HG03565 (cell line): ENCODE measurements around the gene CD300H.

Experiments used
- ATAC-seq: cut with Tn5 transposase; IDR thresholded peaks from one replicate; pipeline ENCODE4 v1.9.1; 2021; ENCODE audit warnings: mild to moderate bottlenecking, moderate library complexity; ENCODE audit not compliant: unreplicated experiment

Gene CD300H

DNA sequence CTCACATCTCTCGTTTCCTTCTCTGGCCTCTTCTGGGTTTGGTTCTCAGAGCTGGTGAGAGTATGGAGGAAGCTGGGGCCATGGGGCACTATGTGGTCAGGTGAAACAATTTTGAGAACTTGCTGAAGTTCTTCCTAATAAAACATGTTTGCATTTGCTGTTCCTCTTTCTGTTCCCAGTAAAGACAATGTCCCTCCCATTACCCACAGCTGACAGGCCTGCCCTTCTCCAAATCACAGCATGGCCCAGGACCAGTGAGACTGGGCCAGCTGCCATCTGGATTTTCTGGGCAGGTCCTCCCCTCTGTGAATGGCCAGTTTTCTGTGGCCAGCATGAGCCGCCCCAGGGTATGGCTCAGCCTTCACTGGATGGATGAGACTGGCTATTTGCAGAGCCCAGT, at the start of gene CD300H:
TSS of gene CD300H (minus strand) at position 113 of the 400 bp plus-strand sequence.
- ATAC-seq: no peak

DNA sequence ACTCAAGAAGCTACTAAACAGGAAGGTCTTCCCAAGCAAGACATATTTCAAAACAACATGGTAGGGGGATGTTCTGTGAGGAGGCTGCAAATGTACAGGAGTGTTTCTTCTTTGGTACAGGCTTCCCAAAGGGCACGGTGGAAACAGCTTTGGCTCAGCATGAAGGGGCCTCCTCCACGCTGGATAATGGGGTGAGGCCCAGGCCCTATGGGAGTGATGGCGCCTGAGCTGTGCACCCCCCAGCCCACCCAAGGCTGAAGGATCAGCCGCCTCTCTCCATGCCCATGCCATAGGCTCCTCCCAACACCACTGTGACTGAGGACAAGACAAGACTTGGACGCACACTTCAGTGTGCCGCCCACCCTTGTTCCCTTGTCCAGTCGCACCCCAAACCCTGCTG, 49.4 kb upstream of the CD300H start:
- ATAC-seq: no peak

- no peak for ATAC-seq
Observed at GRCh38 chr17:74612046-74612445, 44.7 kb upstream of the CD300H start.

GRCh38 chr17:74610108-74610507, 42.8 kb upstream of the CD300H start:
- no peak for ATAC-seq

DNA sequence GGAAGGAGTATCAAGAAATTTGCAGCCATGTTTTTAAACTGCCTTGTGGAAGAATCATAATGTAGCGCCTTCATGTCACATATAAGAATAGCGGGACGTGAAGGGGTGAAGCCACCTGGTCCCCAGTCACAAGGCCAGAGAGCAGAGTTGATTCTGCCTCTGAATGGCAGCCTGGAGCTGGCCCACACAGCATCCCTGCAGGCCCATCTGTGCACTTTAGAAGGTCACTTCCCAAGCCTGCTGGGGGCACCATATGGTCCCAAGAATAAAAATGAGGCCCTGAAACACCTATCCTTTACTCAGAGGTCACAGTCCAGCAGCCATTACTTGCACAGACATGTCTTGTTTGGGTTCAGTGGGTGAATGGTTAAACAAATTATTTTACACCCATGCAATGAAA, 41.2 kb upstream of the CD300H start:
- no peak for ATAC-seq

DNA sequence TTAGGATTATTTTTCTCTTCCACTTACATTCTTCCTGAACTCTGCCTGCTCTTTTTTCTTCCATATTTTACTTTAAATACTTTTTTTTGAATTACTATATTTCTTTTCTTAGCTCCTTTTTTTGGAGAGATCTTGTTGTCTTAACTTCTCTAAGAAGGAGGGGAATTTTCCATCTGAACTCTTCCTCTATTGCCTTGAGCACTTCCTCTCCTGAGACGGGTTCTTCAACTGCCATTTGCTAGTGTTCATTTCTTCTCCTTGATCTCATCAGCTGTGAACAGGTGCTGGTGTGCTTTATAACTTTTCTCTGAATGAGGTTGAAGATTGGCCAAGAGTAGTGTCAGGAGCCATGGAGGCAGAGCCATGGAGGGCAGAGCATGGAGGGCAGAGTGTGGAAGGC, 39.9 kb upstream of the CD300H start:
- ATAC-seq: no peak

DNA sequence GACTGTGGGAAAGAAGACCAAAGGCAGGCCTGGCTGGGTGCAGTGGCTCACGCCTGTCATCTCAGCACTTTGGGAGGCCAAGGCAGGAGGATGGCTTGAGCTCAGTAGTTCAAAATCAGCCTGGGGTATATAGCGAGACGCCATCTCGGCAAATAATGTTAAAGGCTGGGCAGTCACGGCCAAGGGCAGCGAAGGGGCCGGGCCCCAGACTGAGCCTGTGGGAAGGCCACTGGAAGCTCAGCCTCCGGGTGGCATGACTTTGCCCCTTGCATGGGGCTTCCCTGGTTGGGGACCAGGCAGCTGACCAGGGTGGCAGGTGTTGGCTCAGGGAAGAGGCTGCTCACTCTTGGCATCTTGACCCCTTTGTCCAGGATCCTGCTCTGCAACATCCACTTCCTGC, 38.7 kb upstream of the CD300H start:
- no peak for ATAC-seq

DNA sequence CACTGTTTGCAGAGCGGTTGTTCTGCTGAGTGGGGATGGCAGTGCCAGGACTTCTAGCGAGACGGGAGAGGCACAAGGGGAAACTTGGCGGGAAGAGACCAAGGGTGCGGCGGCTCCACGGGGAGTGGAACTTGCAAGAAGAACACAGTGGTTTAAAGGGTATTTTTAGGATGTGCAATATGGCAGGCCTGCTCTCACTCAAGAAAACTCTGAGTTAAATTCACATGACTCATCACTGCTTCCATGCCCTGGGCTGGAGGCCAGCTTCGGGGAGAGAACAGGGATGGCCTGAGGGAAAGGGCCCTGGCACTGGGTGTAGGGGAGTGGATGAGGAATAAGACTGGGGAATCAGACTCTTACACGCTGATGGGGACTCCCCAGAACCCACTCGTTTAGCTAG, 38.1 kb upstream of the CD300H start:
- ATAC-seq: no peak

GRCh38 chr17:74604761-74605160, 37.5 kb upstream of the CD300H start:
- ATAC-seq: no peak

DNA sequence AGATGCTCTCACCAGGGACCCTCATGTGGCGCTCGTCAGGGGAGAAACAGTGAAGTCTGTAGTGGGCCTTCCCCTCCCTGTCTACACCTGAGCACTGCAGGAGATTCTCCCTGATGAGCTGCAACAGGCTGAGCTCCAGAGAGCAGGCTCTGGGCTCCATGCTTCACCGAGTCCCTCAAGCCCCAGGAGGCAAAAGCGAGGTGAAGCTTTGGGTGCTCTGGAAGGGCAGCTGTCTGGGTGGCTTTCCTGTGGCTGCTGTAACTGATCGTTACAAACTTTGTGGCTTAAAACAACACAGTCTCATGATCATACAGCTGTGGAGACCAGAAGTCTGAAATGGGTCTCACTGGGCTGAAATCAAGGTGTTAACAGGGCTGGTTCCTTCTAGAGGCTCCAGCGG, 36.9 kb upstream of the CD300H start:
- no peak for ATAC-seq

- ATAC-seq: no peak
Observed at GRCh38 chr17:74603746-74604145, 36.4 kb upstream of the CD300H start.

DNA sequence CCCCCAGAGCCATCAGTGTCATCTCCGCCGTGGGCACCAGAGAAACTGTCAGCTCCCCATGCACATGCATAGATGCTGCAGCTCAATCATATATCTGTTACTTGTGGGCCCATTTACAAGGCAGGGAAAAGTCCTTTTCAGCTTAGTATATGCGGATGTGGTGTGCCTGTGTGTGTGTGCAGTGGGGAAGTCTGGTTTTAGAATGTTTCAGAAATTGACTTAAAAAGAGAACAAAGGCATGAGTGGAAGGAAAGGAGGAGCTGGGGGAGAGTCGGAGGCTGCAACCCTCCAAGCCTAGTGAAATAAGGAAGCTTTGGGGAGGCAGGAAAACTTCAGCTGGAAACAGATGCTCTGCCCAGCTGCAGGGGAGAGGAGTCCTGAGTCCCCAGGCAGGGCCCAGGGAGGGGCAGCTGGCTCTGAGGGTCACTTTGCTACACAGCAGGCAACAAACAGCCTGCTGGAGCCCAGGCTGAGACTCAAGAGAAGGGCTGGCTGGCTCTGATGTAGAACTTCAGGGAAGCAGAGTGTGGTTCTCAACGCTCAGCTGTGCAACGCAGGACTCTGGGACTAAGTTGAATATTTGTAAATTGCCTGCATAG, 35.8 kb upstream of the CD300H start:
- ATAC-seq: no peak

DNA sequence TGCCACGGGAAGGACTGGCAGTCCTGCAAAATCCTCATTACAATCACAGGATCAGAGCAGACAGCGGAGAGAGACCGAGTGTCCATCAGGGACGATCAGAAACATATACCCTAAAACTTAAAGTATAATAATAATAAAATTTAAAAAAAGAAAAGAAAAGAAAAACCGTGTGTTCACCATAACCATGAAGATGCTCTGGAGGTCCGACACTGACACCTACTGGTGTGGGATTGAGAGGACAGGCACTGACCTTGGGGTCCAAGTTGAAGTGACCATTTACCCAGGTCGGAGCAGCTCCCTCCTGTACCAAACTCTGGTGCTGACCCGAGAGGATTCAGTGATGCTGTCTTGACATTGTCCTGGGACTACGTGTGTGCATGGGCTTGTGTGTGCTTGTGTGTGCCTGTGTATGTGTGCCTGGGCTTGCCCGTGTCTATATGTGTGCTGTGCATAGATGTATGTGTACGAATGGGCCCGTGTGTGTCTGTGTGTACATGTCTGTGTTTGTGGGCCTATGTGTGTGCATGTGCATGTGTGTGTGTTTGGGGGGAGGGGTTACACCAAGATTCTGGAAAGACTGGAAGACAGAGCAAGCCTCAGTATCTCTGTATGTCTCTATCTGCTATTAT, 34.7 kb upstream of the CD300H start:
- ATAC-seq: no peak

- no peak for ATAC-seq
Observed at GRCh38 chr17:74599448-74599939, 32.2 kb upstream of the CD300H start.

DNA sequence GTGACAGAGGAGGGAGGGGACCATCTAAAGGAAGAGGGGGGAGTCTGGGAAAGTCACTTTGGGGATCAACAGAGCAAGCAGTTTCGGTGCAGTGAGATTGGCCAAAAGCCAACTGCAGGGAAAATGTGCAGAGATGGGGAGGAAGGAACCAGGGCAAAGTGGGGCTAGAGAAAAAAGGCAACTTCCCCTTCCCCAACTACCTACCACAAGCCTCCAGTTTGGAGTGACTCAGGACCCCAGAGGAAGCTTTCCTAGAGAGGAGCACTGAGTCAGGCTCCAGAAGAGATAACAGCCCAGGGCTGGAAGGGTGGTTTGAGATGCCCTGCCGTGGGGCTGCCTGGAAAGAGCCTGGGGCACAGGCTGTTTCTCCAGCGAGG, 31.7 kb upstream of the CD300H start:
- ATAC-seq: no peak

- ATAC-seq: no peak
Observed at GRCh38 chr17:74598346-74599022, 31.2 kb upstream of the CD300H start.

DNA sequence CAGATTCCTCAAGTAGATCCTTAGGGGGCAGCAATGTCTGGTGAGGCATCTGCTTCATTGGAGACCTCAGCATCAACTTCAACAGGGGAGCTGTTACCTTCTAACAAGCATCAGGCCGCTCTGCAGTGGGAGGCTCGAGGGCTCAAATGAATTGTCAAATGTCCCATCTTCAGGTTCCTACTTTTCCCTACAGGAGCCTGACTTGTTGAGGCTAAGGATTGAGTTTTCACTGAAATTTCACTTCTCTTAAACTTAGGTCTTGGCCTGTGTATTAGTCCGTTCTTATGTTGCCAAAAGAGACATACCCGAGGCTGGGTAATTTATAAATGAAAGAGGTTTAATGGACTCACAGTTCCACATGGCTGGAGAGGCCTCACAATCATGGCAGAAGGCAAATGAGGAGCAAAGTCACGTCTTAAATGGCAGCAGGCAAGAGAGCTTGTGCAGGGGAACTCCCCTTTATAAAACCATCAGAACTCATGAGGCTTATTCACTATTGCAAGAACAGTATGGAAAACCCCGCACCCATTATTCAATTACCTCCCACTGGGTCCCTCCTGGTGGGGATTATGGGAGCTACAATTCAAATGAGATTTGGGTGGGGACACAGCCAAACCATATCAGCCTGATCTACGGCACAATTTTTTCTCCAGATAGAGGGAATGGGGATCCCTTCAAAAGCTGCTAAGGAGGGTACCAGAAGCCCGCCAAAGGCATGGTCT, 29.9 kb upstream of the CD300H start:
- ATAC-seq: no peak

GRCh38 chr17:74595037-74595750, 27.9 kb upstream of the CD300H start:
- ATAC-seq: no peak

- no peak for ATAC-seq
Observed at GRCh38 chr17:74592087-74592990, 25.0 kb upstream of the CD300H start, which contains the start of gene CD300LD. Gene CD300LD (minus strand): TSS chr17:74592283. CDS start chr17:74592202, 81 bp downstream.

- no peak for ATAC-seq
Observed at GRCh38 chr17:74591503-74591902, 24.2 kb upstream of the CD300H start.
